ENCODE results near the gene KLHL10. TPM values are rescaled to one million over a fixed set of nuclear protein-coding genes. Genes with fewer than 3 reads are reported as not detected.

KLHL10 gene
- 1 to 10 TPM in 1 of 2 donors, under 1 TPM in 1; 0.14 to 6.5 TPM for total RNA-seq

DNA sequence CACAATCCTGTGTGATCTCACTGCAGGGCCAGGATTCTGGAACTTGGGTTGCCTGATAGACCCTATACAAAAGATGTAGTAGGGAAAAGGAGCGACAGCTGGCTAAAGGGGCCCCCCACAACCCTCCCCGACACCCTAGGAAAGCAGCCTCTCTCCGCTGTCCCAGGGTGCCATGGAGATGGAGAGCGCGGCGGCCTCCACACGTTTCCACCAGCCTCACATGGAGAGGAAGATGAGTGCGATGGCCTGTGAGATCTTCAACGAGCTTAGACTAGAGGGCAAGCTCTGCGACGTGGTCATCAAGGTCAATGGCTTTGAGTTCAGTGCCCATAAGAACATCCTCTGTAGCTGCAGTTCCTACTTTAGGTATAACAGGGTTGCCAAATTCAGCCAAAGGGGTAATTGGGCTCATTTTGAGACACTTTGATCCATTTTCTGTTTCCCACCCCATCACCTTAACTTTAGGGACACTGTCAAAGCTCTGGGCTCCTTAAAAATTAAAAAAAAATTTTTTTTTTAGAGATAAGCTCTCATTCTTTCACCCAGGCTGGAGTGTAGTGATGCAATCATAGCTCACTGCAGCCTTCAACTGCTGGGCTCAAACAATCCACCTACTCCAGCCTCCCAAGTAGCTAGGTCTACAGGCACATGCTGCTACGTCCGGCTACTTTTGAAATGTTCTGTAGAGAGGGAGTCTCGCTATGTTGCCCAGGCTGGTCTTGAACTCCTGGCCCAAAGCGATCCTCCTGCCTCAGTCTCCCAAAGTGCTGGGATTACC lies at the start of gene KLHL10:
Gene KLHL10, plus strand, starts transcription at position 65 of the 778 bp plus-strand sequence. Its CDS starts 108 bp downstream, at position 173.
- WGBS: 96% methylated on average over 15 of the region's 15 CpGs
- Histone ChIP-seq H3K27ac (no peak within 1 kb of the TSS), H3K36me3 (no peaks in the 10 kb centered on the region)

DNA sequence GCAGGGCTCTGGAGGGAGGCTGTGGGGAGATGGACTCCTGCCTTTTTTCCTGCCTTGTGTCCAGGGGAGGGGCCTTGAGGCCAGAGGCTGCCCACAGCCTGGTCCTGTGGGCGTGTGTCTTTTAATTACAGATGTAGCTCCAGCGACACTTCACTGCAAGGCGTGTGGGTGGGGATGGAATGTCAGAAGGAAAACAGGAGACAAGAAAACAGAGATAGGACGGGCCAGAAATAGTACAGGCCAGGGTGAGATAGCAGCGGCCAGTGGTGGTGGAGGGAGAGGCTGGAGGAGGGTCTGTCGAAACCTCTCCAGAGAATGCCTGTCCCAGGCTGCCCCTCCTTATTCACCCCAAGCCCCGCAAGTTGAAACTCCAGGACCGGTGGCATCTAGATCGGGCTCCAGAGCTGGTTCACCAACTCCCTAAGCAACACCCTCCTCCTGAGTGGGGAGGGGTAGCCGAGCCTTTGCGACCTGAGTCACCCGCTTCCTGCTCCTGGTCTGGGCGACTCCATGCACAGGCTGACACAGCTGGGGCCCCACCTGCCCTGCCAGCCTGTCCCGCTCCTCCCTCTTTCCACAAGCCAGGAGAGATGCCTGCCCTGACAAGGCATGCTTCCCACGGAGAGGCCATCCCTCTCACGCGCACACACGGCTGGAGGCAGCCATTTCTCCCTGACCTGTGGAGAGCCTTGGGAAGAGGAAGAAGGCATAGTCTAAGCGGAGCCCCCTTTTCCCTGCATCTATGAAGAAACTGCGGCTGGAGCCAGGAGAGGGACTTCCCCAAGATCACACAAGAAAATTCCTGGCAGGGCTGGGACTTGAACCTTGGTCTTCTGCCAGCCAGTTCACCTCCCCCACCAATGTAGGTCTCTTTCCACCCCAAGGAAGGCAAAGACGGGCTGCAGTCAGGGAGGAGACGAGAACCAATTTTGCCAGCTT lies 44.5 kb upstream of the KLHL10 start:
- no peaks in the 10 kb centered on the region for H3K36me3 ChIP-seq
- no peaks in the 10 kb centered on the region for H3K9me3 ChIP-seq
- H3K4me3 ChIP-seq: no peak overlapping the region
- H3K27me3 ChIP-seq (replicated peaks; ENCODE audit: insufficient read depth): no peaks in the 10 kb centered on the region
- intact Hi-C loops (cut with DNase I): no loop called here
- H3K27ac ChIP-seq: peak overlapping the region; percentile 54 to 57
- TF ChIP-seq, protein P1, sequence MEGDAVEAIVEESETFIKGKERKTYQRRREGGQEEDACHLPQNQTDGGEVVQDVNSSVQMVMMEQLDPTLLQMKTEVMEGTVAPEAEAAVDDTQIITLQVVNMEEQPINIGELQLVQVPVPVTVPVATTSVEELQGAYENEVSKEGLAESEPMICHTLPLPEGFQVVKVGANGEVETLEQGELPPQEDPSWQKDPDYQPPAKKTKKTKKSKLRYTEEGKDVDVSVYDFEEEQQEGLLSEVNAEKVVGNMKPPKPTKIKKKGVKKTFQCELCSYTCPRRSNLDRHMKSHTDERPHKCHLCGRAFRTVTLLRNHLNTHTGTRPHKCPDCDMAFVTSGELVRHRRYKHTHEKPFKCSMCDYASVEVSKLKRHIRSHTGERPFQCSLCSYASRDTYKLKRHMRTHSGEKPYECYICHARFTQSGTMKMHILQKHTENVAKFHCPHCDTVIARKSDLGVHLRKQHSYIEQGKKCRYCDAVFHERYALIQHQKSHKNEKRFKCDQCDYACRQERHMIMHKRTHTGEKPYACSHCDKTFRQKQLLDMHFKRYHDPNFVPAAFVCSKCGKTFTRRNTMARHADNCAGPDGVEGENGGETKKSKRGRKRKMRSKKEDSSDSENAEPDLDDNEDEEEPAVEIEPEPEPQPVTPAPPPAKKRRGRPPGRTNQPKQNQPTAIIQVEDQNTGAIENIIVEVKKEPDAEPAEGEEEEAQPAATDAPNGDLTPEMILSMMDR (IDR thresholded peaks at IDR 0.05): no peak
- peak; percentile 43 for TF ChIP-seq POLR2AphosphoS5 (IDR thresholded peaks at IDR 0.05)
- TF ChIP-seq POLR2A (IDR thresholded peaks at IDR 0.05): peak; percentile 76
- H3K4me1 ChIP-seq (replicated peaks): no peaks in the 10 kb centered on the region
- DNase-seq (ENCODE audit: low spot score): peak; percentile 61
- WGBS: 26% methylated on average over 22 of the region's 22 CpGs

More for the DNA sequence above, at the start of gene KLHL10:
- TF ChIP-seq, protein P1 (IDR thresholded peaks at IDR 0.05): no peak
- no peak for TF ChIP-seq POLR2AphosphoS5 (IDR thresholded peaks at IDR 0.05)
- no peak for TF ChIP-seq POLR2A (IDR thresholded peaks at IDR 0.05)
- H3K4me1 ChIP-seq (replicated peaks): no peaks in the 10 kb centered on the region
- peak within 1 kb of the TSS; percentile 79 to 88 for H3K4me3 ChIP-seq
- no peak for DNase-seq (ENCODE audit: low spot score)
- intact Hi-C loops (cut with DNase I): no loop called here
- no peaks in the 10 kb centered on the region for H3K27me3 ChIP-seq (replicated peaks; ENCODE audit: insufficient read depth)
- no peaks in the 10 kb centered on the region for H3K9me3 ChIP-seq

DNA sequence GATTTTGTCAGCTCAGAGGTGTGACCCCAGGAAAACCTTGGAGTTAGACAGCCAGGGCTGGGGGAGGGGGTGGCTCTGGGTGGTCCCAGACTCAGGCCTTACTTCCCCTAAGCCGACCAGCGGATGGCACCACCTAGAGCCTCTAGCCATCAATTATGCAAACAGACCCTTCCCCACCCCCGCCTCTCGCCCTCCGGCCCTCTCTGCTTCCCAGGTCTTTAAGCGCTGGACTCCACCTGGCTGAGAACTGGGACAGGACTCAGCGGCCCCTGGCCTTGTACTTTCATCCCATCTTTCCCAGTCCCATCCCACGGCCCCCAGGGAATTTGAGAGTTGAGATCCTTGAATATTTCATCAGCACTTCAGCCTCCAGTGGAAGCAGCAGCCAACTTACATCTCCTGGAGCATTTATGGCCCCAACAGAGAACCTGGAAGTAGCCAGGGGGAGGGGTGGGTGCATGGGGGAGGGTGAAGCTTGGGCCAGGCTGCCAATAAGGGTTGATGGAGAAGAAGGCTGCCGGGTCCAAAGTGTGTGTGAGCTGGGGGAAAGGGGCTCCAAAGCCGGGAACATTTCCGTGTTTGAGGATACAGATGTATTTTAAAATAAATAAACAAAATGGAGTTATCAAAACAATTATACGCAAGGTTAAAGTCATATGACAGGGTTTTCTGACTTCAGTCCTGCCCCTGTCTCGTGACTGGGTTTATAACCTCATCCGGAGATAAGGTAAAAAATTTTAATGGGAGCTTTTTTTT lies 43.7 kb upstream of the KLHL10 start:
- H3K4me1 ChIP-seq (replicated peaks): no peaks in the 10 kb centered on the region
- intact Hi-C loops (cut with DNase I): no loop called here
- TF ChIP-seq POLR2AphosphoS5 (IDR thresholded peaks at IDR 0.05) (no peak), POLR2A (IDR thresholded peaks at IDR 0.05) (no peak)
- TF ChIP-seq, protein P1 (IDR thresholded peaks at IDR 0.05): no peak

DNA sequence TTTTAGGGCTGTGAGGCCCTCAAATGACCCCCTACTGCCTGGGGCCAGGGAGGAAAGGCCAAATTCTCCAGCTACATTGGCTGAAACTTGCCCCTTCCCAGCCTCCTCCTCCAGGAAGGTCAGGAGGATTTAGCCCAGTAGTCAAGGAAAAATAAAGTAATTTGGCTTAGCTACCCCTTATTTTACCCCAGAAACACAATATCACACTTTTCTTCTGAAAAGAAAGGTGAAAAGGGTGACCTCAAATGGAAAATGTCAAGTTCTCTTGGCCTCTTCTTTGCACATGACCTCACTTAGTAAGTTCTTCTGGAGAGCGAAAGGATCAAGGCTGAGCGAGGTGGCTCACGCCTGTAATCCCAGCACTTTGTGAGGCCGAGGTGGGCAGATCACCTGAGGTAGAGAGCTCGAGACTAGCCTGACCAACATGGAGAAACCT lies 43.1 kb upstream of the KLHL10 start:
- Histone ChIP-seq H3K4me3 (no peak overlapping the region), H3K9me3 (no peaks in the 10 kb centered on the region), H3K27me3 (replicated peaks; ENCODE audit: insufficient read depth) (no peaks in the 10 kb centered on the region), H3K36me3 (no peaks in the 10 kb centered on the region), H3K4me1 (replicated peaks) (no peaks in the 10 kb centered on the region), H3K27ac (no peak overlapping the region)
- 100% methylated on average over 5 of the region's 5 CpGs for WGBS
- no peak for DNase-seq (ENCODE audit: low spot score)
- intact Hi-C loops (cut with DNase I): no loop called here
- TF ChIP-seq POLR2AphosphoS5 (IDR thresholded peaks at IDR 0.05): no peak
- TF ChIP-seq, protein P1 (IDR thresholded peaks at IDR 0.05): no peak
- TF ChIP-seq POLR2A (IDR thresholded peaks at IDR 0.05): no peak

More for the DNA sequence above, 43.7 kb upstream of the KLHL10 start:
- H3K4me3 ChIP-seq: no peak overlapping the region
- H3K27ac ChIP-seq: peak overlapping the region; percentile 54 to 57
- WGBS: 71% methylated on average over 14 of the region's 14 CpGs
- H3K36me3 ChIP-seq: no peaks in the 10 kb centered on the region
- no peaks in the 10 kb centered on the region for H3K27me3 ChIP-seq (replicated peaks; ENCODE audit: insufficient read depth)
- no peaks in the 10 kb centered on the region for H3K9me3 ChIP-seq
- DNase-seq (ENCODE audit: low spot score): no peak
